ENCODE measurements around the gene CBX7.
"Not testable (repeated sequence)": the region's sequence is repeated elsewhere in the genome, so short reads cannot be mapped to it uniquely, and the experiment has no call there.

Gene CBX7

GRCh38 chr22:39173787-39174497 is 21.5 kb upstream of the CBX7 start:
- DNase-seq = no peak

- DNase-seq = no peak
Measured at GRCh38 chr22:39173050-39173706, 20.7 kb upstream of the CBX7 start.

GRCh38 chr22:39172265-39173049 is 20.0 kb upstream of the CBX7 start:
- not testable (repeated sequence) for DNase-seq

- DNase-seq = no peak
Measured at GRCh38 chr22:39171623-39172264, 19.3 kb upstream of the CBX7 start.

- DNase-seq = peak; percentile 4
Measured at GRCh38 chr22:39170825-39171622, 18.5 kb upstream of the CBX7 start.

GRCh38 chr22:39169797-39170466 is 17.5 kb upstream of the CBX7 start:
- no peak for DNase-seq

GRCh38 chr22:39166547-39166946 is 14.1 kb upstream of the CBX7 start:
- DNase-seq = no peak

GRCh38 chr22:39156093-39156492 is 3.6 kb upstream of the CBX7 start:
- not testable (repeated sequence) for DNase-seq

- DNase-seq = no peak
Measured at GRCh38 chr22:39155421-39155820, 2.9 kb upstream of the CBX7 start.

GRCh38 chr22:39153220-39153717 is 789 bp upstream of the CBX7 start:
- no peak for DNase-seq

- no peak for DNase-seq
Measured at GRCh38 chr22:39152024-39152510, 413 bp downstream of the CBX7 start.

- DNase-seq = no peak
Measured at GRCh38 chr22:39151329-39151975, 1.0 kb downstream of the CBX7 start.

GRCh38 chr22:39150848-39151215 is 1.6 kb downstream of the CBX7 start:
- no peak for DNase-seq

- DNase-seq = no peak
Measured at GRCh38 chr22:39149915-39150847, 2.3 kb downstream of the CBX7 start.

- DNase-seq = no peak
Measured at GRCh38 chr22:39148727-39149535, 3.5 kb downstream of the CBX7 start.

GRCh38 chr22:39148026-39148726 is 4.3 kb downstream of the CBX7 start:
- no peak for DNase-seq

GRCh38 chr22:39147335-39148025 is 5.0 kb downstream of the CBX7 start:
- no peak for DNase-seq
